NT2/D1 (cell line): ENCODE data around the gene CCDC137.

Source experiments
- SUZ12 ChIP-seq: IDR thresholded peaks from 2 replicates; pipeline ENCODE4 v1.6.1; 2011; ENCODE audit not compliant: insufficient read length, insufficient read depth; ENCODE audit errors: extremely low read depth
- YY1 ChIP-seq: IDR thresholded peaks from 2 replicates; pipeline ENCODE4 v1.6.1; 2011; ENCODE audit not compliant: insufficient read length, insufficient read depth
- ZNF274 ChIP-seq: IDR thresholded peaks from 2 replicates; pipeline ENCODE4 v1.6.1; 2011; ENCODE audit warnings: mild to moderate bottlenecking, low read depth, low read length

DNA sequence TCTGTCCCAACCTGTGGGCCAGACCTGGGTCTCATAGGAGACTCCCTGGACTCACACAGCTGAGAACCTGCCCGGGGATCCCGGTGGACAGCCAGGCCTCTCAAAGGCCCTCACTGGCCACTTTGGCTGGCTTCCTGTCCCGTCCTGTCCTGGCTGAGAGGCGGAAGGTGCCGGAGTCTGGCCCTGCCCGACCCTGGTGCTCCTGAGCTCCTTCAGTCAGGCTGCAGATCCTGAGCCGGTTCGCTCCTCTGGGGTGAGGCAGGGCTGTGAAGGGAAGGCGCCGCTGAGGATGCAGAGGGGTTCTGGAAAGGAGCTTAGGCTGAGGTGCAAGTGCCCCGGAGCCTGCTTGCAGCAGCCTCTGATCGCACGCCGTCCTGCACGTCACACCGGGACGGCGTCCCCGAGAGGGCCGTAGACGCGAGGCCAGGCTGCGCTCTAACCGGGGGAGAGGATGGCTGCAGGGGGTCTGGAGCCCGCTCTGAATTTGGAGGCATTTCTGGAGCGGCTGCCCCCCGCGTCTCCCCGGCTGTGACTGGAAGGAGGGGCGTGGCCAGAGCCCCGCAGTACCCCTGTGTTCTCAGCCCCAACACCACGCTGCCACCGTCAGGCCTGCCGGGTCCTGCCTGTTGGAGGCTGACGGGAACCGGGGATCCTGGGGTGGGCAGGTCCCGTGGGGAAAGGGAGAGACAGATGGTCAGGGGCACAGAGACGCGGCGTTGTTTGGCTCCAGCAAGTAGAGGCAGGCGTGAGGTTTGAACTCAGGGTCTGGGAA is 21.4 kb downstream of the CCDC137 start:
- TF ChIP-seq YY1 (no peak), SUZ12 (no peak), ZNF274 (no peak)
